Astrocyte (in vitro differentiated cells and primary cell): Measurements from ENCODE around the gene ZNF266. TPM values are rescaled to one million over a fixed set of nuclear protein-coding genes. Genes with fewer than 3 reads are reported as not detected.

Experiments used
- DNase-seq: peaks from one replicate; pipeline ENCODE4 v3.0.0-alpha.2; 2010; ENCODE audit warnings: low read depth
- FAIRE-seq: peaks from 2 replicates; lab custom pipeline; 2011; peaks lifted over from hg19 to GRCh38; lab: Jason Lieb, UNC
- H2AFZ ChIP-seq: 2 replicates; pipeline ENCODE4 v1.6.0; 2012; ENCODE audit warnings: low read depth, low read length, inconsistent platforms
- H3K27ac ChIP-seq: 2 replicates; pipeline ENCODE4 v1.5.1; 2011; ENCODE audit warnings: low read depth, low read length, inconsistent platforms
- H3K27me3 ChIP-seq: 2 replicates; pipeline ENCODE4 v1.6.0; 2011; ENCODE audit warnings: low read length, inconsistent platforms; ENCODE audit not compliant: insufficient read depth
- H3K36me3 ChIP-seq: 2 replicates; pipeline ENCODE4 v1.5.1; 2011; ENCODE audit warnings: low read length, inconsistent platforms; ENCODE audit not compliant: insufficient read depth
- H3K4me1 ChIP-seq: 2 replicates; pipeline ENCODE4 v1.5.1; 2011; ENCODE audit warnings: low read length, inconsistent platforms; ENCODE audit not compliant: insufficient read depth
- H3K4me2 ChIP-seq: 2 replicates; pipeline ENCODE4 v1.6.0; 2012; ENCODE audit warnings: low read length, inconsistent platforms
- H3K4me3 ChIP-seq: 2 replicates; pipeline ENCODE4 v1.5.1; 2011; ENCODE audit warnings: low read depth, mild to moderate bottlenecking, low read length, inconsistent platforms; ENCODE audit not compliant: insufficient read depth
- H3K79me2 ChIP-seq: 2 replicates; pipeline ENCODE4 v1.6.0; 2012; ENCODE audit warnings: mild to moderate bottlenecking, low read length, inconsistent platforms; ENCODE audit not compliant: insufficient read depth
- H3K9ac ChIP-seq: 2 replicates; pipeline ENCODE4 v1.6.0; 2012; ENCODE audit warnings: mild to moderate bottlenecking, low read length, inconsistent platforms
- H3K9me3 ChIP-seq: 2 replicates; pipeline ENCODE4 v1.5.1; 2012; ENCODE audit warnings: low read depth, mild to moderate bottlenecking, low read length, inconsistent platforms; ENCODE audit not compliant: insufficient read depth
- H4K20me1 ChIP-seq: 2 replicates; pipeline ENCODE4 v1.6.0; 2012; ENCODE audit warnings: low read length, inconsistent platforms; ENCODE audit not compliant: insufficient read depth
- H3K27ac Mint-ChIP-seq: one replicate; pipeline ENCODE4 v1.8.0; 2021; ENCODE audit warnings: mild to moderate bottlenecking, mixed read lengths; ENCODE audit not compliant: unreplicated experiment
- H3K27me3 Mint-ChIP-seq: one replicate; pipeline ENCODE4 v1.8.0; 2021; ENCODE audit warnings: low read depth, mixed read lengths; ENCODE audit not compliant: unreplicated experiment
- H3K36me3 Mint-ChIP-seq: one replicate; pipeline ENCODE4 v1.8.0; 2021; ENCODE audit warnings: low read depth, mixed read lengths; ENCODE audit not compliant: unreplicated experiment
- H3K4me1 Mint-ChIP-seq: one replicate; pipeline ENCODE4 v1.8.0; 2021; ENCODE audit warnings: low read depth, mixed read lengths; ENCODE audit not compliant: unreplicated experiment
- H3K4me3 Mint-ChIP-seq: one replicate; pipeline ENCODE4 v1.8.0; 2021; ENCODE audit warnings: mild to moderate bottlenecking, moderate library complexity, mixed read lengths; ENCODE audit not compliant: unreplicated experiment
- H3K9me3 Mint-ChIP-seq: one replicate; pipeline ENCODE4 v1.8.0; 2021; ENCODE audit warnings: mild to moderate bottlenecking, mixed read lengths; ENCODE audit not compliant: unreplicated experiment
- EZH2 ChIP-seq: IDR thresholded peaks from 2 replicates; pipeline ENCODE4 v1.6.1; 2012; ENCODE audit warnings: mild to moderate bottlenecking, low read length, inconsistent platforms; ENCODE audit not compliant: insufficient read depth
- total RNA-seq: library from RNA; stranded (reverse); gene quantifications from 2 replicates; pipeline ENCODE4 v1.2.1, GENCODE V29; 2021
- TF ChIP-seq, protein P1 (sequence below): IDR thresholded peaks from 2 replicates; pipeline ENCODE4 v1.5.1; 2011; ENCODE audit warnings: low read depth, mild to moderate bottlenecking, inconsistent platforms, low read length, moderate library complexity; ENCODE audit not compliant: insufficient read depth

The ZNF266 gene
- total RNA-seq, 1 donor from 2014 or later = 15.5 TPM

GRCh38 chr19:9436358-9436757 is 985 bp upstream of the ZNF266 start:
- peak overlapping the region; percentile 92 for H3K4me3 Mint-ChIP-seq
- Histone ChIP-seq H4K20me1 (no peaks in the 10 kb centered on the region), H3K79me2 (peaks cover 19% of the 10 kb centered on the region), H3K9ac (peak overlapping the region; percentile 88), H2AFZ (peak overlapping the region; percentile 96), H3K4me1 (no peaks in the 10 kb centered on the region), H3K4me3 (peak overlapping the region; percentile 78), H3K27ac (no peak overlapping the region), H3K36me3 (peaks cover 2% of the 10 kb centered on the region), H3K9me3 (no peaks in the 10 kb centered on the region), H3K4me2 (peak overlapping the region; percentile 88), H3K27me3 (no peaks in the 10 kb centered on the region)
- H3K4me1 Mint-ChIP-seq = peaks cover 6% of the 10 kb centered on the region
- DNase-seq = no peak
- H3K27ac Mint-ChIP-seq = peak overlapping the region; percentile 75
- H3K27me3 Mint-ChIP-seq = no peaks in the 10 kb centered on the region
- peaks cover 11% of the 10 kb centered on the region for H3K36me3 Mint-ChIP-seq
- no peak for TF ChIP-seq EZH2
- TF ChIP-seq, protein P1, sequence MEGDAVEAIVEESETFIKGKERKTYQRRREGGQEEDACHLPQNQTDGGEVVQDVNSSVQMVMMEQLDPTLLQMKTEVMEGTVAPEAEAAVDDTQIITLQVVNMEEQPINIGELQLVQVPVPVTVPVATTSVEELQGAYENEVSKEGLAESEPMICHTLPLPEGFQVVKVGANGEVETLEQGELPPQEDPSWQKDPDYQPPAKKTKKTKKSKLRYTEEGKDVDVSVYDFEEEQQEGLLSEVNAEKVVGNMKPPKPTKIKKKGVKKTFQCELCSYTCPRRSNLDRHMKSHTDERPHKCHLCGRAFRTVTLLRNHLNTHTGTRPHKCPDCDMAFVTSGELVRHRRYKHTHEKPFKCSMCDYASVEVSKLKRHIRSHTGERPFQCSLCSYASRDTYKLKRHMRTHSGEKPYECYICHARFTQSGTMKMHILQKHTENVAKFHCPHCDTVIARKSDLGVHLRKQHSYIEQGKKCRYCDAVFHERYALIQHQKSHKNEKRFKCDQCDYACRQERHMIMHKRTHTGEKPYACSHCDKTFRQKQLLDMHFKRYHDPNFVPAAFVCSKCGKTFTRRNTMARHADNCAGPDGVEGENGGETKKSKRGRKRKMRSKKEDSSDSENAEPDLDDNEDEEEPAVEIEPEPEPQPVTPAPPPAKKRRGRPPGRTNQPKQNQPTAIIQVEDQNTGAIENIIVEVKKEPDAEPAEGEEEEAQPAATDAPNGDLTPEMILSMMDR = no peak
- no peak for FAIRE-seq
- peaks cover 4% of the 10 kb centered on the region for H3K9me3 Mint-ChIP-seq

DNA sequence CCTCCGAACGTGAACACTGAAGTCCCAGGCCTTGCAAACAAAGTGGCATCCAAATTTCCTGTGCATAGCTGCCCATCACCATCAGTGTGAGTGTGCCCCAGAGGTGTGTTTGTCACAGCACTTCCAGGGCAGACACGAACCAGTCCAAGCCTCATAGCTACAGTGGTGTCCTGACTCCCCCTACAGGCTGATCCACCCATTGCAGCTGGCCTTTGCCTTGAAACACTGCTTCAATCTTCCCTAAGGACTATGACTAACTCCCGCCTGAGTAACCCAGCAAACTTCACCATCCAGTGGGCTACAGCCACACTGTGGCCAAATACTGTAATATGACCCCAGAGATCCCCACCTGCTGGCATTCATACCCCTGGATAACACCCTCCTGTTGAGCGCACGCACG is 3.9 kb downstream of the ZNF266 start:
- Mint-ChIP-seq H3K27ac (no peak overlapping the region), H3K4me3 (no peak overlapping the region), H3K4me1 (peaks cover 6% of the 10 kb centered on the region), H3K9me3 (peaks cover 3% of the 10 kb centered on the region), H3K27me3 (no peaks in the 10 kb centered on the region), H3K36me3 (peaks cover 30% of the 10 kb centered on the region)
- Histone ChIP-seq H3K27me3 (no peaks in the 10 kb centered on the region), H3K9ac (no peak overlapping the region), H3K4me2 (no peak overlapping the region), H3K79me2 (peaks cover 19% of the 10 kb centered on the region), H3K36me3 (peaks cover 5% of the 10 kb centered on the region), H4K20me1 (no peaks in the 10 kb centered on the region), H3K9me3 (peaks cover 3% of the 10 kb centered on the region), H3K4me3 (no peak overlapping the region), H2AFZ (no peak overlapping the region), H3K4me1 (no peaks in the 10 kb centered on the region), H3K27ac (no peak overlapping the region)
- FAIRE-seq (no peak), DNase-seq (no peak)
- TF ChIP-seq, protein P1 = no peak
- no peak for TF ChIP-seq EZH2

DNA sequence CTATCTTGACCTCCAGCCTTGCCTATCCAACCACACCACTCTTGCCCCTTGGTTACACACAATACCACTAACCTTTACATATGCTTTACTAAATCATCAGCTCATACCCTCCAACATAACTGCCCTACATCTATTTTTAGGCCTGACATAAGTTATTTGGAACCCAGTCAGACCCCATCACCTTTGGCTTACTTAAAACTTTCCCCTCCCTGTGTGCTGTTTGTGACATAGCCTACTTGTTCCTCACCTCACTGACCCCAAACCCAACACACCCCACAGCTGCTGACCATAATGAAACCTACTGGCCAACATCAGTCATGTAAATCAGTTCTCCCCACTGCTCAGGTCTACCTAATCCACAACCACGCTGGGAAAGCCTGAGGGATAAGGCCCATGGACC is 4.9 kb downstream of the ZNF266 start:
- no peak overlapping the region for H3K4me2 ChIP-seq
- FAIRE-seq (no peak), DNase-seq (no peak)
- no peak for TF ChIP-seq EZH2
- TF ChIP-seq, protein P1 = no peak
- peaks cover 29% of the 10 kb centered on the region for H3K36me3 Mint-ChIP-seq
- H3K4me1 Mint-ChIP-seq = peaks cover 6% of the 10 kb centered on the region
- no peak overlapping the region for H3K9ac ChIP-seq
- H3K4me3 Mint-ChIP-seq = no peak overlapping the region
- no peak overlapping the region for H2AFZ ChIP-seq
- no peak overlapping the region for H3K4me3 ChIP-seq
- peaks cover 19% of the 10 kb centered on the region for H3K79me2 ChIP-seq
- H3K4me1 ChIP-seq = no peaks in the 10 kb centered on the region
- no peak overlapping the region for H3K27ac Mint-ChIP-seq
- no peaks in the 10 kb centered on the region for H3K27me3 ChIP-seq
- no peaks in the 10 kb centered on the region for H3K27me3 Mint-ChIP-seq
- no peak overlapping the region for H3K27ac ChIP-seq
- peaks cover 3% of the 10 kb centered on the region for H3K9me3 ChIP-seq
- peaks cover 5% of the 10 kb centered on the region for H3K36me3 ChIP-seq
- no peaks in the 10 kb centered on the region for H4K20me1 ChIP-seq
- peaks cover 3% of the 10 kb centered on the region for H3K9me3 Mint-ChIP-seq
